GM12878 (cell line): ENCODE results near the gene OR5D16. TPM values are rescaled to one million over a fixed set of nuclear protein-coding genes. Genes with fewer than 3 reads are reported as not detected.

Experiments
- ATAC-seq: fragments of 200-7000 bp; cut with Tn5 transposase; 3 replicates; pipeline ENCODE4 v1.9.1; 2020; ENCODE audit warnings: mild to moderate bottlenecking, moderate library complexity
- Bru-seq: library from RNA; stranded (reverse); fragments of 400-500 nt; gene quantifications from one replicate; lab custom pipeline; 2021; lab: Mats Ljungman, UMichigan
- BruChase-seq, 2 experiments: library from RNA; stranded (reverse); fragments of 400-500 nt; gene quantifications; one replicate each; lab custom pipeline; 2021; lab: Mats Ljungman, UMichigan
- BruUV-seq: library from RNA; stranded (reverse); fragments of 400-500 nt; replicated peaks from 2 replicates; lab custom pipeline; 2021; lab: Mats Ljungman, UMichigan
- CTCF ChIA-PET: fragments of 300-600 bp; sonication (Branson Sonifier 250); formaldehyde crosslinking; extraction: SDS; loops from one replicate; lab custom pipeline; 2021; ENCODE audit warnings: inconsistent platforms; lab: Yijun Ruan, JAX
- POLR2A ChIA-PET: fragments of 350-600 bp; formaldehyde crosslinking; extraction: SDS; loops from one replicate; lab custom pipeline; 2021; ENCODE audit warnings: inconsistent platforms; lab: Charles Lee
- RAD21 ChIA-PET: fragments of 300-600 bp; sonication (Branson Sonifier 250); formaldehyde crosslinking; loops from one replicate; lab custom pipeline; 2023; ENCODE audit warnings: antibody characterized with exemption; ENCODE audit not compliant: unreplicated experiment; lab: Charles Lee
- SMC1A ChIA-PET: fragments of 300-600 bp; sonication (Branson Sonifier 250); formaldehyde crosslinking; loops from one replicate; lab custom pipeline; 2023; ENCODE audit not compliant: unreplicated experiment, uncharacterized antibody; lab: Charles Lee
- DNase-seq: peaks from one replicate; pipeline ENCODE4 v3.0.0-alpha.2; 2011; ENCODE audit warnings: low read depth, low spot score
- FAIRE-seq: peaks from 3 replicates; lab custom pipeline; 2011; peaks lifted over from hg19 to GRCh38; lab: Jason Lieb, UNC
- H2AFZ ChIP-seq: 2 replicates; pipeline ENCODE4 v1.6.0; 2011; ENCODE audit warnings: low read depth, low read length, control low read depth; ENCODE audit not compliant: control insufficient read depth
- H3K27ac ChIP-seq: 2 replicates; pipeline ENCODE4 v1.5.1; 2011; ENCODE audit warnings: control low read depth; ENCODE audit not compliant: control insufficient read depth, insufficient read depth
- H3K27me3 ChIP-seq, 2 experiments: replicated peaks in 1 of 2; 2 replicates each; pipeline versions ENCODE4 v1.6.0 to v1.6.1; 2011; ENCODE audit warnings: low read length in 1 of 2; ENCODE audit not compliant: control insufficient read depth in 2 of 2, insufficient read depth in 2 of 2
- H3K36me3 ChIP-seq, 2 experiments: 2 replicates each; pipeline ENCODE4 v1.5.1; 2011; ENCODE audit warnings: low read length in 1 of 2; ENCODE audit not compliant: control insufficient read depth in 2 of 2, insufficient read depth in 2 of 2
- H3K4me1 ChIP-seq: 2 replicates; pipeline ENCODE4 v1.6.1; 2011; ENCODE audit warnings: mild to moderate bottlenecking, low read length, moderate library complexity, mixed read lengths; ENCODE audit not compliant: control insufficient read depth, insufficient read depth
- H3K4me2 ChIP-seq: 2 replicates; pipeline ENCODE4 v1.6.0; 2011; ENCODE audit warnings: control low read depth; ENCODE audit not compliant: control insufficient read depth, insufficient read depth
- H3K4me3 ChIP-seq: fragments of 200-600 bp; sonication (generic); 2 replicates; pipeline ENCODE4 v1.5.1; 2016
- H3K79me2 ChIP-seq: 2 replicates; pipeline ENCODE4 v1.6.0; 2011; ENCODE audit warnings: low read length; ENCODE audit not compliant: control insufficient read depth, insufficient read depth
- H3K9ac ChIP-seq: 2 replicates; pipeline ENCODE4 v1.8.0; 2011; ENCODE audit warnings: low read length, control low read depth, mixed read lengths; ENCODE audit not compliant: control insufficient read depth, insufficient read depth
- H3K9me3 ChIP-seq: replicated peaks from 3 replicates; pipeline ENCODE4 v1.5.1; 2011; ENCODE audit warnings: mild to moderate bottlenecking, low read length; ENCODE audit not compliant: control insufficient read depth, insufficient read depth
- H4K20me1 ChIP-seq: 2 replicates; pipeline ENCODE4 v1.6.0; 2011; ENCODE audit not compliant: control insufficient read depth, insufficient read depth
- CBX5 ChIP-seq: sonication (generic); IDR thresholded peaks from 2 replicates; pipeline ENCODE4 v1.6.1; 2016; ENCODE audit warnings: low read depth, moderate library complexity, mild to moderate bottlenecking, inconsistent platforms
- E4F1 ChIP-seq: fragments of 450-650 bp; IDR thresholded peaks from 2 replicates; pipeline ENCODE4 v1.6.1; 2018; ENCODE audit warnings: borderline replicate concordance, mild to moderate bottlenecking; ENCODE audit not compliant: partially characterized antibody
- JUNB ChIP-seq: IDR thresholded peaks from 2 replicates; pipeline ENCODE4 v1.6.1; 2016; ENCODE audit warnings: antibody characterized with exemption, mild to moderate bottlenecking
- MTA2 ChIP-seq: fragments of 450-650 bp; IDR thresholded peaks from 2 replicates; pipeline ENCODE4 v1.6.1; 2016; ENCODE audit warnings: low read depth, mild to moderate bottlenecking, moderate library complexity
- RAD51 ChIP-seq: fragments of 450-650 bp; IDR thresholded peaks from 2 replicates; pipeline ENCODE4 v1.6.1; 2016; ENCODE audit warnings: moderate library complexity, mild to moderate bottlenecking, inconsistent platforms
- RELB ChIP-seq: fragments of 450-650 bp; IDR thresholded peaks from 2 replicates; pipeline ENCODE4 v1.6.1; 2017; ENCODE audit warnings: low read depth, mild to moderate bottlenecking, moderate library complexity
- SKIL ChIP-seq: fragments of 450-650 bp; IDR thresholded peaks from 2 replicates; pipeline ENCODE4 v1.6.1; 2017; ENCODE audit warnings: mild to moderate bottlenecking, low read depth, inconsistent platforms; ENCODE audit not compliant: poor library complexity, severe bottlenecking
- SMAD5 ChIP-seq: IDR thresholded peaks from 2 replicates; pipeline ENCODE4 v1.6.1; 2016; ENCODE audit warnings: antibody characterized with exemption, low read depth
- SPI1 ChIP-seq: IDR thresholded peaks from 2 replicates; pipeline ENCODE4 v1.6.1; 2011; ENCODE audit warnings: low read depth, mild to moderate bottlenecking, low read length, moderate library complexity, borderline replicate concordance; ENCODE audit not compliant: insufficient read depth
- SUPT20H ChIP-seq: IDR thresholded peaks from 2 replicates; pipeline ENCODE4 v1.6.1; 2011; ENCODE audit warnings: low read depth, mild to moderate bottlenecking, low read length, moderate library complexity, borderline replicate concordance; ENCODE audit not compliant: control insufficient read depth
- ZBTB11 ChIP-seq: fragments of 450-650 bp; formaldehyde crosslinking; IDR thresholded peaks from 2 replicates; pipeline ENCODE4 v1.5.0; 2022; ENCODE audit warnings: mild to moderate bottlenecking, missing genetic modification characterization
- WGBS: methylation state at CpG from one replicate; pipeline ENCODE4 v1.1.6; 2016; ENCODE audit warnings: low lambda C conversion rate; ENCODE audit not compliant: insufficient replicate concordance, insufficient coverage; ENCODE audit errors: missing lambda C conversion rate; 5-methylcytosine and 5-hydroxymethylcytosine counted together
- in situ Hi-C: fragments of 300-500 bp; cut with MboI; formaldehyde crosslinking; loops from 9 replicates; pipeline ENCODE4 v1.14.3; 2018; ENCODE audit warnings: mixed read lengths
- intact Hi-C: fragments of 100-400 bp; cut with micrococcal nuclease; formaldehyde crosslinking; loops from one replicate; pipeline ENCODE4 v1.14.2; 2022; ENCODE audit not compliant: unreplicated experiment
- long read RNA-seq, 2 experiments: library from polyadenylated mRNA; unstranded; transcript quantifications; one replicate each; pipeline ENCODE4 v2.0.0, GENCODE V29; 2019 to 2020
- polyA minus RNA-seq, 3 experiments: library from RNA; depleted of rRNA, polyadenylated mRNA; stranded (reverse); fragments of >200 nt; gene quantifications; 2 replicates each; pipeline ENCODE4 v1.2.3, GENCODE V29; 2011
- polyA plus RNA-seq, 11 experiments: library from polyadenylated mRNA; depleted of rRNA in 4 of 11; unstranded in 6 of 11; stranded (reverse) in 5 of 11; fragments of >200 nt; fragmentation: Nextera tagmentation in 4 of 11; fragmentation: Illumina TruSeq in 1 of 11; extraction: Ambion mirVana in 4 of 11; extraction: Trizol in 1 of 11; gene quantifications; 1 replicate in 1 of 11; 2 replicates in 10 of 11; pipeline versions ENCODE4 v1.2.1 to v1.2.3, GENCODE V29; 2011 to 2016; ENCODE audit warnings: inconsistent platforms in 2 of 11, missing spikeins in 2 of 11, low read depth in 1 of 11
- total RNA-seq, 4 experiments: library from RNA; depleted of rRNA in 3 of 4; stranded (reverse); fragments of >200 nt in 3 of 4; fragmentation: Illumina TruSeq in 1 of 4; extraction: Trizol in 1 of 4; gene quantifications; 2 replicates each; pipeline versions ENCODE4 v1.2.1 to v1.2.3, GENCODE V29; 2013 to 2021

Gene OR5D16
- total RNA-seq (2013; cell fraction: nucleolus; rRNA removed): not detected in 2 replicates
- not detected in 2 replicates for total RNA-seq (2014; rRNA removed)
- not detected in 2 replicates for total RNA-seq (2014; rRNA removed; fragmentation: Illumina TruSeq; extraction: Trizol)
- not detected in 2 replicates for total RNA-seq (2021)
- not detected for polyA plus RNA-seq (2011; ENCODE audit: low read depth)
- polyA plus RNA-seq (2011; rRNA removed): not detected in 2 replicates
- not detected in 2 replicates for polyA plus RNA-seq (2011; cell fraction: cytosol; rRNA removed)
- not detected in 2 replicates for polyA plus RNA-seq (2011; cell fraction: nucleus; rRNA removed)
- not detected in 2 replicates for polyA plus RNA-seq (2012)
- polyA plus RNA-seq (2014; fragmentation: Illumina TruSeq; extraction: Trizol): not detected in 2 replicates
- polyA plus RNA-seq (2014; fragmentation: Nextera tagmentation; extraction: Ambion mirVana): not detected
- not detected in 2 replicates for polyA plus RNA-seq (2014; rRNA removed)
- polyA plus RNA-seq (2016; fragmentation: Nextera tagmentation; extraction: Ambion mirVana): not detected
- not detected in 2 replicates for polyA minus RNA-seq (2011; rRNA and poly(A)+ RNA removed)
- polyA minus RNA-seq (2011; cell fraction: cytosol; rRNA and poly(A)+ RNA removed): not detected in 2 replicates
- not detected in 2 replicates for polyA minus RNA-seq (2011; cell fraction: nucleus; rRNA and poly(A)+ RNA removed)
- not detected for Bru-seq, nascent RNA
- not detected for BruChase-seq, experiment 1, labeled RNA remaining after a 6-hour chase
- BruChase-seq, experiment 2, labeled RNA remaining after a 2-hour chase: not detected
- long read RNA-seq, experiment 1: 0 reads
- long read RNA-seq, experiment 2: 0 reads

- DNase-seq (no peak), FAIRE-seq (no peak), ATAC-seq (no peak)
- in situ Hi-C loops (no loop called here), intact Hi-C loops (no loop called here)
- CTCF ChIA-PET: no interaction called here
- H3K36me3 ChIP-seq: no peaks in the 10 kb centered on the region
- H3K27me3 ChIP-seq: no peaks in the 10 kb centered on the region
- BruUV-seq: no TSS peak
- 2% methylated on average over 3 of the region's 3 CpGs for WGBS
- SMC1A ChIA-PET: no interaction called here
- no peaks in the 10 kb centered on the region for H3K4me1 ChIP-seq
- RAD21 ChIA-PET: no interaction called here
- no peak within 1 kb of the TSS for H2AFZ ChIP-seq
- H3K27ac ChIP-seq: no peak within 1 kb of the TSS
- no peak within 1 kb of the TSS for H3K9ac ChIP-seq
- H3K9me3 ChIP-seq: no peaks in the 10 kb centered on the region
- POLR2A ChIA-PET: no interaction called here
- H3K79me2 ChIP-seq: no peaks in the 10 kb centered on the region
- H4K20me1 ChIP-seq: no peaks in the 10 kb centered on the region
- no peak within 1 kb of the TSS for H3K4me2 ChIP-seq
- H3K4me3 ChIP-seq: no peak within 1 kb of the TSS
- TF ChIP-seq CBX5: no peak
- no peak for TF ChIP-seq RELB
- no peak for TF ChIP-seq MTA2
- TF ChIP-seq SMAD5: no peak
- no peak for TF ChIP-seq JUNB
- TF ChIP-seq ZBTB11 (CRISPR knock-in tag): no peak
- TF ChIP-seq SUPT20H: no peak
- TF ChIP-seq SKIL: no peak
- no peak for TF ChIP-seq SPI1
- TF ChIP-seq RAD51: no peak
- TF ChIP-seq E4F1: no peak
Measured at GRCh38 chr11:55838452-55838851, at the start of gene OR5D16. OR5D16 (plus strand) TSS chr11:55838752; CDS start chr11:55838752, 0 bp downstream.
